ENCODE data around the gene WDR88.

Gene WDR88

DNA sequence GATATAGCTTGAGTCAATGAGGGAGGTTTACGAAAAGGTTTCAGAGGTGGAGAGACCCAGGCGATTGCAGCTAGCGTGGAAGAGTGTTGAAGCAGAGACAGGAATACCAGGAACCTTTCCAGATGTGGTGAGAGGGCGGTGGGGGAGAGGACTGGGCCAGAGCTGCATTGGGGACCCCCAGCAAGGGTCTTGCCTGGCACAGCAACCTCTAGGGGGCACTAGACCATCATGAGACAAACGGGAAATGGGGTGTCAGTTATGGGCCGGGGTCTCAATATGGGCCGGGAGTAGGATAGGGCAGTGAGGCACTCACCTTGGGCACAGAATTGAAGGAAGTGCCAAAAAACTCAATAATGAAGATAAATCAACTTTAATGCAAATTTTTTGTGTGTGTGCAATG is 60.1 kb downstream of the WDR88 start:
- H3K27me3 Mint-ChIP-seq (ENCODE audit: low read depth) = peaks cover 51% of the 10 kb centered on the region
- no peaks in the 10 kb centered on the region for H3K9me3 Mint-ChIP-seq
- no peak overlapping the region for H3K4me3 Mint-ChIP-seq
- H3K4me1 Mint-ChIP-seq (ENCODE audit: low read depth) = no peaks in the 10 kb centered on the region
- H3K36me3 Mint-ChIP-seq (ENCODE audit: low read depth) = no peaks in the 10 kb centered on the region
- no peak overlapping the region for H3K27ac Mint-ChIP-seq
- DNase-seq (ENCODE audit: low spot score) = no peak

DNA sequence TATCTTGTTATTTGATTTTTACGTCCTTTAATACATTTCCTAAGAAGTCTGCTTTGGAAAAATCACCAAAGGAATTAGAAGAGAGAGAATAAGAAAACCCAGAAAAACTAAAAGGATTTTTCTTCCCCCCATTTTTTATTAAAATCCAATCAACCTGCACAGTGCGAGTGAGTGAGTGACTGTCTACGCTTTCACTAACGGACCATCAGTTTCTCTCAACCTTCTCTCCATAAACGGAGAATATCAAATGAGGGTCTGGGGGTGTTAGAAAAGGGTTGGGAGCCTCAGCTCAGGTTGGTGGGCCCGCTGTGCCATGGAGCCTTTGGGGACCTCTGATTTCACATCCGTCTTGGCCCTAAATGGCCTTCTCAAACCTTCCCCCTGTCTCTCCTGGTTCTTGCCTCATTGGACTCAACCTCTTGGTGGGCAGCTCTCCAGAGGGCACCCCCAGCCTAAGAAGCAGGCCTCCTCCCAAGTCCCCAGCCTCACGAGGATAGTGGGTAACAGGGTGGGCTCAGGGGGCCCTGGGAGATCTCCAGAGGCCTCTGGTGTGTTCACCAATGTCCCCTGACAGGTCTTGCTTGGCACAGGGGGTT is 61.5 kb downstream of the WDR88 start:
- Mint-ChIP-seq H3K27me3 (ENCODE audit: low read depth) (peaks cover 53% of the 10 kb centered on the region), H3K4me3 (peak overlapping the region; percentile 29), H3K27ac (no peak overlapping the region), H3K36me3 (ENCODE audit: low read depth) (no peaks in the 10 kb centered on the region), H3K9me3 (no peaks in the 10 kb centered on the region), H3K4me1 (ENCODE audit: low read depth) (no peaks in the 10 kb centered on the region)
- DNase-seq (ENCODE audit: low spot score) = no peak

DNA sequence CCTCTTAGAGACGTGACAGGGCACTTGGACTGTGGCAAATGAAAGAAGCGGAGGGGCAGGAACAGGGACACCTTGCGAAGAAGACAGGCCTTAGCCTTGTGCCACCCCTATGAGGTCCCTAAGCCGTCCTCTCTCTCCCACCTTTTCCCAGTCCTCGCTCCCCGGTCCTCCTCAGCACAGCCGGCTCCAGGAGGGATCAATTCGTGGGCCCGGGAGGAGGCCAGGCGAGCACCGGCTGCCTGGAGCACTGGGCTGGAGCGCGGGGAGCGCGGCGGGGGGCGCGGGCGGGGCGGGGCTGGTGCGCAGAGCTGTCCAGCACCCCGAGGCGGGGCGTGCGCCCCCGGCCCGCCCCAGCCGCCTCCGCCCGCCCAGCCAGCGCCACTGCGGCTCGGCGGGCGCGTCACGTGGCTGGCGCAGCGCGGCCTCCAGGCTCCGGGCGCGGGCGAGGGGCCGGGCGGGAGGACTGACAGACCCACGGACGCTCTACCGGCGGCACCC is 62.0 kb downstream of the WDR88 start, which contains the start of gene LRP3:
Gene LRP3, plus strand, starts transcription at position 466 of the 498 bp plus-strand sequence. CDS start 456 bp downstream, outside the sequence.
- no peak for DNase-seq (ENCODE audit: low spot score)
- no peaks in the 10 kb centered on the region for H3K9me3 Mint-ChIP-seq
- no peak within 1 kb of the TSS for H3K27ac Mint-ChIP-seq
- H3K4me1 Mint-ChIP-seq (ENCODE audit: low read depth) = no peaks in the 10 kb centered on the region
- H3K4me3 Mint-ChIP-seq = peak within 1 kb of the TSS; percentile 29
- H3K27me3 Mint-ChIP-seq (ENCODE audit: low read depth) = peaks cover 53% of the 10 kb centered on the region
- no peaks in the 10 kb centered on the region for H3K36me3 Mint-ChIP-seq (ENCODE audit: low read depth)

DNA sequence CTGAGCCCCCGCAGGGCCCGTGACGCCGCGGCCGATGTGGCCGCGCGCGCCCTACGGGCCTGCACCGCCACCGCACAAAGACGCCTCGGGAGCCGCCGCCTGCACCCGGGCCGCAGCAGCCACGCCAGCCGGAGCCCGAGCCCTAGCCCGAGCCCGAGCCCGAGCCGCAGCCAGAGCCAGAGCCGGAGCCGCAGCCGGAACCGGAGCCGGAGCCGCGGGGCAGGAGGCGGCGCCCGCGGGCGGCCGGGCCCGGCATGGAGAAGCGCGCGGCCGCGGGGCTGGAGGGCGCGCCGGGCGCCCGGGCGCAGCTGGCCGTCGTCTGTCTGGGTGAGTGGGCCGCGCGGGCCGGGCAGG is 62.6 kb downstream of the WDR88 start:
- Mint-ChIP-seq H3K9me3 (no peaks in the 10 kb centered on the region), H3K27me3 (ENCODE audit: low read depth) (peaks cover 52% of the 10 kb centered on the region), H3K36me3 (ENCODE audit: low read depth) (no peaks in the 10 kb centered on the region), H3K4me3 (no peak overlapping the region), H3K27ac (no peak overlapping the region), H3K4me1 (ENCODE audit: low read depth) (no peaks in the 10 kb centered on the region)
- DNase-seq (ENCODE audit: low spot score) = no peak

DNA sequence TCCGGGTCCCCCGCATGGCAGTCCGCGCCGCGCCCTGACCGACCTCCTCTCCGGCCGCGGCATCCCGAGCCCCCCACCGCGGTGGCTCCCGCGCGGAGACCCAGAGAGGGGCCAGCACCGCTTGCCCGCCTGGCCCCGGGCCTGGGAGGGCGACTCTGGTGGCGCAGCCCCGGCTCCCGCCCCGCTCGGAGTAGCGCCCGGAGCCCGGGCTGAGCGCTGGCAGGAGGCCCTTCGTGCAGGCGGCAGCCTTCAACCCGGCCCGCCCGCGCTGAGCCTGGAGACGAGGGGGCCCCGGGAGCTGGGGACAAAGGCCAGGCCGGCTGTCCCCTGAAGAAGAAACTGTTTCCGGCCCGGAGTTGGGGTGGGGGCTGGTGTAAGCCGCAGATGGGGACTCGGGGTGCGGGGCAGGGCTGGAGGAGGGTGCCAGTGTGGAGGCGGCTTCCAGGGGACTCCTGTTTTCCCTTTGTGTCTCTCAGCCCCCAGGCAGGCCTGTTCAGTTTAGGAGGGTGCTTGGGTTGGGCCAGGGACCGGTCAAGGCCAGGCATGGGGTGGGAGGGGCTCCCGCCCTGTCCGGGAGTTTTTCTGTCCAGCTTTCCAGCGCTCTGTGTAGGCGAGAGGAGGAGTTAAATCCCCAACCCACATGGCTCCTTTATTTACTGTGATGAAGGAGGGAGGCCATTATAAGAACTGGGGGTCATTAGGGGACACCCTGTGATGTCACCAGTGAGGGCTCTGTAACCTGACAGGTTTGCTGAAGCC is 63.2 kb downstream of the WDR88 start:
- DNase-seq (ENCODE audit: low spot score) = no peak
- Mint-ChIP-seq H3K27me3 (ENCODE audit: low read depth) (peaks cover 49% of the 10 kb centered on the region), H3K4me3 (peak overlapping the region; percentile 29), H3K9me3 (no peaks in the 10 kb centered on the region), H3K4me1 (ENCODE audit: low read depth) (no peaks in the 10 kb centered on the region), H3K36me3 (ENCODE audit: low read depth) (no peaks in the 10 kb centered on the region), H3K27ac (no peak overlapping the region)

DNA sequence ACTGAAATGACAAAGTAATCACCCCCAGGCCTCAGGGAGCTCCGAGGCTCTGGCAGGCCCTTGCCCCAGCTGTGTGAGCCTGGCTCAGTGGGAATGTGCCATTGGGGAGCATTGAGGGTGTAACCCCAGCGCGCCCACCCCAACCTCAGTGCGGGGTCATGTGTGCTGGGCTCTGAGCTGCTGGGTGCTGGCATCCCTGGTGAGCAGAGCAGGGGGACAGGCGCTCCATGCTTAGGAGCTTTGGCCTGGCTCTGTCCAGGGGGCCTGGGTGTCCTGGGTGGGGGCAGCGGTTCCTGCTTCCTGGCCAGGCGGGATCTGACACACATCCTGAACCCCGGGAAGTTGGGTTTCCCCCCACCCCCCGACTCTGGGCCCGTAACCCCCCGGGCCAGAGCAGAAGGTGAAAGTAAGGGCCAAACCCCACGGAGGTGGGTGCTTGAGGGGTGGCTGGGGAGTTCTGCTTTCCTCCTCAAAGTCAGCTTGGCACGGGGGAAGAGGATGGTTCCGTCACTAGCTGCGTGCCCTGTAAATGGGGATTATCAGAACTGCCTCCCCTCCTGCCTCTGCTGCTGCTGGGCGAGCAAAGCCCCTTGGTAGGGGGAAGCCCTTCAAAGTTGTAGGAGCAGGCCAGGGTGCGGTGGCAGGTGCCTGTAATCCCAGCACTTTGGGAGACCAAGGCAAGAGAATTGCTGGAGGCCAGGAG is 63.9 kb downstream of the WDR88 start:
- Mint-ChIP-seq H3K36me3 (ENCODE audit: low read depth) (no peaks in the 10 kb centered on the region), H3K27me3 (ENCODE audit: low read depth) (peaks cover 43% of the 10 kb centered on the region), H3K4me3 (no peak overlapping the region), H3K4me1 (ENCODE audit: low read depth) (no peaks in the 10 kb centered on the region), H3K27ac (no peak overlapping the region), H3K9me3 (no peaks in the 10 kb centered on the region)
- DNase-seq (ENCODE audit: low spot score) = no peak

DNA sequence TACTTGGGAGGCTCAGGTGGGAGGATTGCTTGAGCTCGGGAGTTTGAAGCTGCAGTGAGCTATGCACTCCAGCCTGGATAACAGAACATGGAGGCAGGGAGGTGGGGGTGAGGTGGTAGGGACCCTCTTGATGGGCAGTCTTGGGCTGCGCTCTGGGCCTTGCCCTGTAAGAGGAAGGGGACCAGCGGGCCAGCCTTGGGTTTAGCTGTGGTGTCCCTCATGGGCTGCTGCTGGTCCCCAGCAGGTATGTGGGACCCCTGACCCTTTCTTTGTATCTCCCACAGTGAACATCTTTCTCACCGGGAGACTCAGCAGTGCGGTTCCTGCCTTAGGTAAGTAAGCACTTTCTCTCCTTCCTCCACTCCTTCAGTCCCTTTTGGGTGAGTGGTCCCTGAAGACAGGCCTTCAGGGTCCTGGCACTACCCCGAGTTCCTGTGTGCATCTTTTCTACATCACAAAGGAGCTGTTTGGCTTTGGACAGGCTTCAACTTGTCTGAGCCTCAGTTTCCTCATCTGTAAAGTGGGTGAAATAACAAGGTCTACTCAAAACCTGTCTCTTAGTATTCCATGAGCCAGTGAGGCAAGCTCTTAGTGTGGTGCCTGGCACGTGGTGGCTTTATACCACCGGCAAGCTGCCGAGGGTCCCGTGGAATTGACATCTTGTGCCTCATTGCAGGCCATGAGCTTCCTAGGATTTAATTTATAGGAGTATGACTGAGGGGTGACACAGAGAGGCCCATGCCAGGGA is 64.7 kb downstream of the WDR88 start:
- no peaks in the 10 kb centered on the region for H3K9me3 Mint-ChIP-seq
- DNase-seq (ENCODE audit: low spot score) = no peak
- no peak overlapping the region for H3K27ac Mint-ChIP-seq
- no peak overlapping the region for H3K4me3 Mint-ChIP-seq
- no peaks in the 10 kb centered on the region for H3K4me1 Mint-ChIP-seq (ENCODE audit: low read depth)
- H3K27me3 Mint-ChIP-seq (ENCODE audit: low read depth) = peaks cover 39% of the 10 kb centered on the region
- no peaks in the 10 kb centered on the region for H3K36me3 Mint-ChIP-seq (ENCODE audit: low read depth)

DNA sequence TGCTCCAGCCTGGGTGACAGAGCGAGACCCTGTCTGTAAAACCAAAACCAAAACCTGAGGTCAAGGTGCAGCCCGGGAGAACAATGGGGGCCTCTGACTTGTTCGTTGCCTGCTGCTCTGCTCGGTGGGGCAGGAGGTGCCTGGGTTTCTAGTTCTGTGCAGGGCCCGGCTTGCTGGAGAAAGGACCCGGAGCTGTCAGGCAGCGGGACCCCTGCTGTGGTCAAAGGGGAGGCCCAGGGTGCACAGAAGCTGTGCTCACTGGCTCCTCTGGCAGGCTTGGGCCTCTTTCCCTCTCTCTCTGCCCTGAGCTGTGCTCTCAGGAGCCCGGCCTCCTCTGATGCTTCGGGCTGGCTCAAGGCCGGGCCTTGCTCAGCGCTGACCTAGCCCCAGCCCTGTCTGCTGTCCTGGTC is 65.7 kb downstream of the WDR88 start:
- no peak for DNase-seq (ENCODE audit: low spot score)
- Mint-ChIP-seq H3K4me1 (ENCODE audit: low read depth) (no peaks in the 10 kb centered on the region), H3K9me3 (no peaks in the 10 kb centered on the region), H3K27ac (no peak overlapping the region), H3K36me3 (ENCODE audit: low read depth) (no peaks in the 10 kb centered on the region), H3K27me3 (ENCODE audit: low read depth) (peaks cover 29% of the 10 kb centered on the region), H3K4me3 (no peak overlapping the region)

DNA sequence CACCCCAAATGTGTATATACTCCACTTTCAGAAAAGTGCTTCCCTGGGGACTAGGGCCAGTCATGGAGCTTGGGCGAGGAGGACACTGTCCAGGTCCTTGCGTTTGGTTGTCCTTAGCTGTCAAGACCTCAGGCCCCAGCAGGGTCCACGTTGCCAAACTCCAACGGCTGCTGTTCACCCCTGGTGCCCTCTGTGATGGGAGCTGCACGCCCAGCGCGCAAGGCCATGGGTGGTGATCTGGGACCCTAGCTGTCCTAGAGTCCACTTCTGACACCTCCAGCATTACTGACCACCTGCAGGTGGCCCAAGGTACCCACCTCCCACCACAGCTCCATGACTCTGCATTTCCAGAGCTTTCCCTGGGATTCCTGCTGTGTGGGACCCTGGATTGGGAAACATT is 66.3 kb downstream of the WDR88 start:
- Mint-ChIP-seq H3K4me3 (no peak overlapping the region), H3K9me3 (no peaks in the 10 kb centered on the region), H3K4me1 (ENCODE audit: low read depth) (no peaks in the 10 kb centered on the region)

DNA sequence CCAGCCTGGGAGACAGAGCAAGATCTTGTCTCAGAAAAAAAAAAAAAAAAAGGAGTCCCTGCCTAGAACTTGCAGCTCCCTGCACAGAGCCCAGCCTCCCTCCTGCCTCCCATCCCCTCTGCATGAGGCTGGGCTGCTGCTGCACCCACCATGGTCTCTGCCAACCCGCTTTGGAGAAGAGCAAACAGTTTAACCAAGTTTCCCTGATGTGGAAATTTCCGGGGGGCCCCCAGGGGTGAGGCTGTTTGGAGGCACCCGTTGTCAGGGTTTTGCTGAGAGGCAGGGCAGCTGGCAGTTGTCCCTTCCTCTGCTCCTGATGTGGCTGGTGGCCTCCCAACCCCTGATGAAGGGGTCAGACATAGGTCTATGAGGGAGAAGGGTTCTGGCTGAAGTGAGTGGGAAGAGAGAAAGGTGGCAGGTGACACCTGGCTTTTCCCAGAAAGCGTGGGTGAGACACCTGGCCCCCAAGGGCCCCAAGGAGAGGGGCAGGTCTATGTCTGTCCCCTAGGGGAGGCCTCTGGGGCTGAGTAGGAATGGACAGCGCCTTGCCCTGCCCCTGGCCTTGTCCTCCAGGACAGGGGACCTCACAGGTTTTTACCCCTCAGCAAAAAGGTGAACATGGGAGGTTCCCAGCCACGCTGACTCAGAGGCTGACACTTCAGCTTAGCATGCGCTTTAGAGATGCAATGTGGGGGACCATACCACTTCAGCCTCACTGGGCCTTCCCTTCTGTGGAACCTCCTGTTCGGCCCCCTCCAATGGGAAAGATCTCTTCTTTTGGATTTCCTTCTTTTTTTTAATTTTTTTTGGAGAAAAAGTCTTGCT is 67.7 kb downstream of the WDR88 start:
- H3K9me3 Mint-ChIP-seq = no peaks in the 10 kb centered on the region
- peaks cover 16% of the 10 kb centered on the region for H3K27me3 Mint-ChIP-seq (ENCODE audit: low read depth)
- no peaks in the 10 kb centered on the region for H3K4me1 Mint-ChIP-seq (ENCODE audit: low read depth)
- H3K4me3 Mint-ChIP-seq = no peak overlapping the region
- DNase-seq (ENCODE audit: low spot score) = no peak
- no peaks in the 10 kb centered on the region for H3K36me3 Mint-ChIP-seq (ENCODE audit: low read depth)
- no peak overlapping the region for H3K27ac Mint-ChIP-seq

More for the DNA sequence above, 66.3 kb downstream of the WDR88 start:
- no peak for DNase-seq (ENCODE audit: low spot score)
- peaks cover 23% of the 10 kb centered on the region for H3K27me3 Mint-ChIP-seq (ENCODE audit: low read depth)
- H3K36me3 Mint-ChIP-seq (ENCODE audit: low read depth) = no peaks in the 10 kb centered on the region
- H3K27ac Mint-ChIP-seq = no peak overlapping the region

DNA sequence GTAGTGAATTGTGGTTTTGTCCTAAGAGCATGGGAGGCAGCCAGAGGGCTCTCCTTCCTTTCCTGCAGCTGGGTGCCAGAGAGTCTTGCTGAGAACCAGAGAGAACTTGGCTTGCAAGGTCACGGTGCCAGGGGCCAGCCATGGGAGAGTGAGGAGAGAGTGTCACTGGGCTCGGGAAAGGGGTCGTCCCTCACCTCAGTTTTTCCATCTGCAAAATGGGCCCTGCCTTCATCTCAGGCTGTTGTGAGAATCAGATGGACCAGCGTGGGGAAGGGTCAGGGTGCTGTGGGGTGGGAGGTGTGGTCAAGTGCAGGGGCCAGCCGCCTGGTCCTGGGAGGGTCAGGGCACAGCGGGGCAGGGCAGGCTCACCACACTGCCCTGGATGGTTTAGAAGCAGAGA is 69.6 kb downstream of the WDR88 start:
- no peak overlapping the region for H3K27ac Mint-ChIP-seq

DNA sequence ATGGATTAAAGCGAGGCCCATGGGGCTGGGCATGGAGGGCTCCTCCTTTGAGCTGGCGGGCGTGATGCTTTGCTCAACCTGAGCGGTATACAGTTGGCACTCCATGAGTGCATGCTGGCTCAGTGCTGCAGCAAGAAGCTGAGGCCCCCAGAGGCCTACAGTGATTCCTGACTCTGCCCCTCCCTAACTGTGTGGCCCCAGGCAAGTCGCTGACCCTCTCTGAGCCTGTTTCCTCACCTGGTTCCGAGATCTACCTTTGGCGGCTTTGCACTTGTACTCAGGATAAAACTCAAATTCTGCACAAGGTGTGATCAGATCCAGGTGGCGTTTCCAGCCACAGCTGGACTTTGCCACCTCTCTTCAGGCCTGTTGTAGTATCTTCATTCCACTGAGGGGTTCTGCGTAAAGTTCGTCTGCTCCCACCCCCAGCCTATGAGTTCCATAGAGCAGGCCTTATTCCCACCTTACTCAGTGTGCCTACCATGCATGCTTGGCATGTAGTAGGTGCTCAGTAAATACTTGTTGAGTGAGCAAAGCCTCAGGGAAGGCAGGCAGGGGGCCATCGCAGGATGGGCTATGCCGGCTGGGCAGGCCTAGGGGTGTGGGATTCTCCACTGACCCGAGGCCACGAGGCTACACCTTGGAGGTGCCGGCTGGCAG is 70.1 kb downstream of the WDR88 start:
- no peak overlapping the region for H3K27ac Mint-ChIP-seq
- H3K36me3 Mint-ChIP-seq (ENCODE audit: low read depth) = no peaks in the 10 kb centered on the region
- DNase-seq (ENCODE audit: low spot score) = no peak
- no peaks in the 10 kb centered on the region for H3K9me3 Mint-ChIP-seq
- H3K27me3 Mint-ChIP-seq (ENCODE audit: low read depth) = peaks cover 3% of the 10 kb centered on the region
- H3K4me1 Mint-ChIP-seq (ENCODE audit: low read depth) = no peaks in the 10 kb centered on the region
- H3K4me3 Mint-ChIP-seq = no peak overlapping the region

More for the DNA sequence above, 69.6 kb downstream of the WDR88 start:
- Mint-ChIP-seq H3K4me1 (ENCODE audit: low read depth) (no peaks in the 10 kb centered on the region), H3K9me3 (no peaks in the 10 kb centered on the region), H3K4me3 (no peak overlapping the region), H3K36me3 (ENCODE audit: low read depth) (no peaks in the 10 kb centered on the region), H3K27me3 (ENCODE audit: low read depth) (peaks cover 7% of the 10 kb centered on the region)
- DNase-seq (ENCODE audit: low spot score) = no peak
